CD14-positive monocyte (primary cell): Measurements from ENCODE around the gene ZWINT. TPM values are rescaled to one million over a fixed set of nuclear protein-coding genes. Genes with fewer than 3 reads are reported as not detected.

ENCODE experiments used
- DNase-seq, 3 donors: peaks; one replicate each; pipeline ENCODE4 v3.0.0-alpha.2; 2011 to 2022
- H2AFZ ChIP-seq: 2 replicates; pipeline ENCODE4 v1.6.0; 2012; ENCODE audit warnings: mild to moderate bottlenecking, low read depth, low read length, inconsistent platforms; ENCODE audit not compliant: insufficient read depth, poor library complexity, severe bottlenecking
- H3K27ac ChIP-seq, 2 donors: 1 replicate in 1 of 2; 2 replicates in 1 of 2; pipeline ENCODE4 v1.5.1; 2012 to 2013; ENCODE audit warnings: low read length in 2 of 2, control low read depth in 1 of 2, inconsistent platforms in 1 of 2, low read depth in 1 of 2, mild to moderate bottlenecking in 1 of 2
- H3K27me3 ChIP-seq, 2 donors: one replicate each; pipeline versions ENCODE4 v1.6.0 to v1.6.1; 2011 to 2013; ENCODE audit warnings: low read length in 2 of 2; ENCODE audit not compliant: control insufficient read depth in 2 of 2, insufficient read depth in 2 of 2
- H3K36me3 ChIP-seq, 2 donors: replicated peaks in 1 of 2; 1 replicate in 1 of 2; 2 replicates in 1 of 2; pipeline versions ENCODE4 v1.5.1 to v1.6.1; 2012 to 2013; ENCODE audit warnings: low read length in 2 of 2, control low read depth in 1 of 2, inconsistent platforms in 1 of 2, mild to moderate bottlenecking in 1 of 2; ENCODE audit not compliant: insufficient read depth in 2 of 2, control insufficient read depth in 1 of 2
- H3K4me1 ChIP-seq, 2 donors: 1 replicate in 1 of 2; 2 replicates in 1 of 2; pipeline versions ENCODE4 v1.5.1 to v1.6.1; 2012 to 2013; ENCODE audit warnings: low read length in 2 of 2, control low read depth in 1 of 2, inconsistent platforms in 1 of 2, mild to moderate bottlenecking in 1 of 2, moderate library complexity in 1 of 2; ENCODE audit not compliant: insufficient read depth in 2 of 2, control insufficient read depth in 1 of 2
- H3K4me2 ChIP-seq: replicated peaks from 2 replicates; pipeline ENCODE3; 2012; ENCODE audit warnings: low read length, moderate library complexity, mild to moderate bottlenecking; ENCODE audit not compliant: poor library complexity, severe bottlenecking; ENCODE audit errors: extremely low read depth
- H3K4me3 ChIP-seq, 3 experiments: fragments of 200-600 bp in 1 of 3; sonication (generic) in 1 of 3; replicated peaks in 1 of 3; 1 replicate in 2 of 3; 2 replicates in 1 of 3; pipeline ENCODE4 v1.5.1; 2011 to 2013; ENCODE audit warnings: low read length in 3 of 3, mild to moderate bottlenecking in 3 of 3, control low read depth in 2 of 3, low read depth in 2 of 3, inconsistent platforms in 1 of 3, moderate library complexity in 1 of 3
- H3K79me2 ChIP-seq: 2 replicates; pipeline ENCODE4 v1.6.0; 2012; ENCODE audit warnings: mild to moderate bottlenecking, control low read depth, inconsistent platforms, low read length, moderate library complexity; ENCODE audit not compliant: insufficient read depth
- H3K9ac ChIP-seq: 2 replicates; pipeline ENCODE4 v1.6.0; 2017; ENCODE audit warnings: low read length, mild to moderate bottlenecking; ENCODE audit not compliant: insufficient read depth, poor library complexity, severe bottlenecking
- H3K9me3 ChIP-seq, 2 donors: replicated peaks in 1 of 2; 1 replicate in 1 of 2; 2 replicates in 1 of 2; pipeline versions ENCODE4 v1.5.1 to v1.6.1; 2012 to 2013; ENCODE audit warnings: low read length in 2 of 2, control low read depth in 1 of 2; ENCODE audit not compliant: control insufficient read depth in 1 of 2, insufficient read depth in 1 of 2
- H4K20me1 ChIP-seq: 2 replicates; pipeline ENCODE4 v1.6.0; 2012; ENCODE audit warnings: mild to moderate bottlenecking, low read length, control low read depth, moderate library complexity; ENCODE audit not compliant: insufficient read depth
- H3K27ac Mint-ChIP-seq, 7 donors: one replicate each; pipeline ENCODE4 v1.8.0; 2020; ENCODE audit warnings: mild to moderate bottlenecking in 7 of 7, mixed read lengths in 7 of 7, moderate library complexity in 6 of 7, inconsistent platforms in 2 of 7
- H3K27me3 Mint-ChIP-seq, 3 donors: one replicate each; pipeline ENCODE4 v1.8.0; 2021 to 2022; ENCODE audit warnings: low read depth in 3 of 3, mild to moderate bottlenecking in 3 of 3, mixed read lengths in 3 of 3, moderate library complexity in 3 of 3, inconsistent platforms in 1 of 3
- H3K36me3 Mint-ChIP-seq, 2 donors: one replicate each; pipeline ENCODE4 v1.8.0; 2020; ENCODE audit warnings: mixed read lengths in 2 of 2, inconsistent platforms in 1 of 2, mild to moderate bottlenecking in 1 of 2
- H3K4me1 Mint-ChIP-seq: one replicate; pipeline ENCODE4 v1.8.0; 2020; ENCODE audit warnings: mild to moderate bottlenecking, mixed read lengths
- H3K4me3 Mint-ChIP-seq, 2 donors: one replicate each; pipeline ENCODE4 v1.8.0; 2020; ENCODE audit warnings: mild to moderate bottlenecking in 2 of 2, mixed read lengths in 2 of 2, moderate library complexity in 1 of 2
- H3K9me3 Mint-ChIP-seq, 7 donors: one replicate each; pipeline ENCODE4 v1.8.0; 2020 to 2022; ENCODE audit warnings: mixed read lengths in 7 of 7, mild to moderate bottlenecking in 6 of 7, moderate library complexity in 6 of 7, inconsistent platforms in 2 of 7
- CTCF ChIP-seq: fragments of 200-600 bp; IDR thresholded peaks from one replicate; pipeline ENCODE4 v1.8.0; 2022; ENCODE audit warnings: antibody characterized with exemption, mild to moderate bottlenecking
- WGBS: methylation state at CpG from one replicate; pipeline ENCODE4 v1.1.5; 2013; ENCODE audit warnings: missing lambda C conversion rate; ENCODE audit not compliant: insufficient coverage; 5-methylcytosine and 5-hydroxymethylcytosine counted together
- intact Hi-C, 2 donors: fragments of 100-400 bp; cut with micrococcal nuclease; formaldehyde crosslinking; loops; one replicate each; pipeline versions ENCODE4 v1.15.0 to v1.15.1; 2023
- polyA plus RNA-seq, 3 donors: library from polyadenylated mRNA; depleted of rRNA in 1 of 3; unstranded in 2 of 3; stranded (reverse) in 1 of 3; fragments of 300-500 nt in 2 of 3; fragments of >200 nt in 1 of 3; fragmentation: Illumina TruSeq in 2 of 3; gene quantifications; 1 replicate in 2 of 3; 2 replicates in 1 of 3; pipeline ENCODE4 v1.2.3, GENCODE V29; 2012 to 2021

The ZWINT gene
- polyA plus RNA-seq, 3 donors: 0.43 to 1.3 (median 1.1) TPM

DNA sequence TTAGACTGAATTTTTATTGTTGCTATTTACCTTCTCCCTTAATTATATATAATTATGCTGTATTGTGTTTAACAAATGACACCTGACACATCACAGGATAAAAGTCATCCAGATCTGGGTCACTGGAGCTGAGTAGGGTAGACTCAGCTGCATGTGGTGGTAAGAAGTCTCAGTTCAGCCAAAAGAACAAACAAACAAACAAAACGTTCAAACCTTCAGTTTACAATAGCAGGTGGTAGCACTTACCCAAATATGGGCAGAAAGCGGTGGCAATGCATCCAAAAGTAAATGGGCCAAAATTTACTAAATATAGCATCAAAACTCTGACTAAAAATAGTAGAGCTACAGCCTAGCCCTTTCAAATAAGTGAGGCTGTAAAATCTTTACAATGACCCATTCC is 42.2 kb downstream of the ZWINT start:
- TF ChIP-seq CTCF: no peak
- Histone ChIP-seq H3K4me1 (no peaks in the 10 kb centered on the region), H3K4me2 (no peak overlapping the region), H3K9ac (no peak overlapping the region), H4K20me1 (no peaks in the 10 kb centered on the region), H3K27me3 (no peaks in the 10 kb centered on the region), H3K79me2 (no peaks in the 10 kb centered on the region), H3K36me3 (no peaks in the 10 kb centered on the region), H3K4me3 (no peak overlapping the region), H3K9me3 (peaks cover 0 to 9% of the 10 kb centered on the region in 2 donors), H2AFZ (no peak overlapping the region), H3K27ac (no peak overlapping the region)
- WGBS: no CpG with 5 or more reads among the region's 2 CpGs
- Mint-ChIP-seq H3K27me3 (no peaks in the 10 kb centered on the region), H3K36me3 (no peaks in the 10 kb centered on the region), H3K9me3 (peaks cover 0 to 11% (median 3%) of the 10 kb centered on the region in 7 donors), H3K4me1 (no peaks in the 10 kb centered on the region), H3K27ac (no peak overlapping the region), H3K4me3 (no peak overlapping the region)
- DNase-seq: no peak
- intact Hi-C loops: no loop called here

GRCh38 chr10:56317603-56318002 is 43.5 kb downstream of the ZWINT start:
- H3K27ac ChIP-seq: no peak overlapping the region
- H4K20me1 ChIP-seq: no peaks in the 10 kb centered on the region
- no peak overlapping the region for H3K4me3 ChIP-seq
- WGBS: 67% methylated on average over 3 of the region's 3 CpGs
- H3K9me3 Mint-ChIP-seq: peaks cover 0 to 8% (median 3%) of the 10 kb centered on the region in 7 donors
- no peak overlapping the region for H3K9ac ChIP-seq
- H3K79me2 ChIP-seq: no peaks in the 10 kb centered on the region
- H3K4me1 ChIP-seq: no peaks in the 10 kb centered on the region
- H3K36me3 ChIP-seq: no peaks in the 10 kb centered on the region
- no peaks in the 10 kb centered on the region for H3K4me1 Mint-ChIP-seq
- intact Hi-C loops: no loop called here
- no peak for DNase-seq
- H3K36me3 Mint-ChIP-seq: no peaks in the 10 kb centered on the region
- no peak overlapping the region for H2AFZ ChIP-seq
- no peak for TF ChIP-seq CTCF
- H3K27ac Mint-ChIP-seq: no peak overlapping the region
- no peaks in the 10 kb centered on the region for H3K27me3 ChIP-seq
- H3K4me3 Mint-ChIP-seq: no peak overlapping the region
- H3K9me3 ChIP-seq: peaks cover 0 to 9% of the 10 kb centered on the region in 2 donors
- H3K27me3 Mint-ChIP-seq: no peaks in the 10 kb centered on the region
- no peak overlapping the region for H3K4me2 ChIP-seq
